H9 (cell line): ENCODE results near the gene ANAPC2. TPM values are rescaled to one million over a fixed set of nuclear protein-coding genes. Genes with fewer than 3 reads are reported as not detected.

Source experiments
- DNase-seq: peaks from one replicate; pipeline ENCODE4 v3.0.0-alpha.2; 2017
- H2AFZ ChIP-seq: one replicate; pipeline ENCODE4 v1.6.1; 2013; ENCODE audit warnings: mild to moderate bottlenecking, low read length, control low read depth, moderate library complexity
- H2AK5ac ChIP-seq: 2 replicates; pipeline ENCODE4 v1.6.1; 2013; ENCODE audit warnings: low read length, control low read depth, mixed read lengths; ENCODE audit not compliant: insufficient read length
- H2BK120ac ChIP-seq: one replicate; pipeline ENCODE4 v1.6.1; 2013; ENCODE audit warnings: low read depth, mild to moderate bottlenecking, low read length, control low read depth, inconsistent platforms; ENCODE audit not compliant: poor library complexity, severe bottlenecking
- H2BK12ac ChIP-seq: 2 replicates; pipeline ENCODE4 v1.6.1; 2013; ENCODE audit warnings: low read length, control low read depth, mixed read lengths, low read depth; ENCODE audit not compliant: insufficient read length
- H2BK15ac ChIP-seq: 2 replicates; pipeline ENCODE4 v1.6.1; 2013; ENCODE audit warnings: low read depth, low read length, control low read depth
- H2BK20ac ChIP-seq: one replicate; pipeline ENCODE4 v1.6.1; 2013; ENCODE audit warnings: low read depth, mild to moderate bottlenecking, low read length, control low read depth, inconsistent platforms; ENCODE audit not compliant: poor library complexity, severe bottlenecking
- H2BK5ac ChIP-seq: 2 replicates; pipeline ENCODE4 v1.6.1; 2013; ENCODE audit warnings: low read length, control low read depth, mixed read lengths; ENCODE audit not compliant: insufficient read length
- H3K14ac ChIP-seq: 2 replicates; pipeline ENCODE4 v1.6.1; 2013; ENCODE audit warnings: low read length, control low read depth; ENCODE audit not compliant: insufficient read depth
- H3K18ac ChIP-seq: 2 replicates; pipeline ENCODE4 v1.6.1; 2013; ENCODE audit warnings: low read depth, mild to moderate bottlenecking, mixed read lengths, low read length, control low read depth; ENCODE audit not compliant: insufficient read length
- H3K23ac ChIP-seq: 2 replicates; pipeline ENCODE4 v1.6.1; 2013; ENCODE audit warnings: low read length, control low read depth, mixed read lengths, low read depth; ENCODE audit not compliant: insufficient read length
- H3K23me2 ChIP-seq: 2 replicates; pipeline ENCODE4 v1.6.1; 2013; ENCODE audit warnings: low read depth, mild to moderate bottlenecking, mixed read lengths, low read length, control low read depth; ENCODE audit not compliant: insufficient read length, poor library complexity, severe bottlenecking
- H3K27ac ChIP-seq: 2 replicates; pipeline ENCODE4 v1.5.1; 2013; ENCODE audit warnings: low read length, control low read depth, mixed read lengths, low read depth; ENCODE audit not compliant: insufficient read length
- H3K27me3 ChIP-seq: 2 replicates; pipeline ENCODE4 v1.6.1; 2013; ENCODE audit warnings: low read length, control low read depth, inconsistent platforms; ENCODE audit not compliant: insufficient read depth
- H3K4ac ChIP-seq: 2 replicates; pipeline ENCODE4 v1.6.1; 2013; ENCODE audit warnings: low read depth, mild to moderate bottlenecking, control low read depth, inconsistent platforms, low read length, moderate library complexity
- H3K4me1 ChIP-seq: 2 replicates; pipeline ENCODE4 v1.6.1; 2013; ENCODE audit warnings: low read length, control low read depth, inconsistent platforms; ENCODE audit not compliant: insufficient read depth
- H3K4me2 ChIP-seq: 2 replicates; pipeline ENCODE4 v1.6.1; 2013; ENCODE audit warnings: low read length, control low read depth, mixed read lengths; ENCODE audit not compliant: insufficient read length, insufficient read depth
- H3K56ac ChIP-seq: 2 replicates; pipeline ENCODE4 v1.6.1; 2013; ENCODE audit warnings: low read depth, mild to moderate bottlenecking, mixed read lengths, low read length, control low read depth; ENCODE audit not compliant: insufficient read length
- H3K79me1 ChIP-seq: 2 replicates; pipeline ENCODE4 v1.6.1; 2013; ENCODE audit warnings: low read depth, mild to moderate bottlenecking, moderate library complexity, low read length, control low read depth, inconsistent platforms; ENCODE audit not compliant: insufficient read depth, poor library complexity, severe bottlenecking
- H3K79me2 ChIP-seq: 2 replicates; pipeline ENCODE4 v1.6.1; 2013; ENCODE audit warnings: low read length, control low read depth, inconsistent platforms; ENCODE audit not compliant: insufficient read depth
- H3K9ac ChIP-seq: 2 replicates; pipeline ENCODE4 v1.6.1; 2013; ENCODE audit warnings: low read length, control low read depth, mixed read lengths; ENCODE audit not compliant: insufficient read length; ENCODE audit errors: extremely low read depth
- H3K9me3 ChIP-seq: one replicate; pipeline ENCODE4 v1.6.1; 2013; ENCODE audit warnings: low read depth, low read length, inconsistent platforms; ENCODE audit not compliant: control insufficient read depth
- H3T11ph ChIP-seq: one replicate; pipeline ENCODE4 v1.6.1; 2013; ENCODE audit warnings: mild to moderate bottlenecking, low read length, control low read depth, inconsistent platforms
- H4K20me1 ChIP-seq: one replicate; pipeline ENCODE4 v1.6.1; 2013; ENCODE audit not compliant: control insufficient read depth, insufficient read length, insufficient read depth
- H4K5ac ChIP-seq: 2 replicates; pipeline ENCODE4 v1.6.1; 2013; ENCODE audit warnings: low read depth, mild to moderate bottlenecking, mixed read lengths, low read length, control low read depth; ENCODE audit not compliant: insufficient read length
- H4K8ac ChIP-seq: replicated peaks from 2 replicates; pipeline ENCODE4 v1.6.1; 2013; ENCODE audit warnings: low read length, control low read depth, mixed read lengths, low read depth; ENCODE audit not compliant: insufficient read length
- H4K91ac ChIP-seq: 2 replicates; pipeline ENCODE4 v1.6.1; 2013; ENCODE audit warnings: low read depth, mild to moderate bottlenecking, moderate library complexity, mixed read lengths, low read length, control low read depth; ENCODE audit not compliant: insufficient read length
- H3K27ac Mint-ChIP-seq, 3 experiments: 2 replicates in 2 of 3; 3 replicates in 1 of 3; pipeline ENCODE4 v1.8.0; 2020 to 2021; ENCODE audit warnings: mixed read lengths in 3 of 3, mild to moderate bottlenecking in 1 of 3, moderate library complexity in 1 of 3
- H3K27me3 Mint-ChIP-seq: 2 replicates; pipeline ENCODE4 v1.8.0; 2021; ENCODE audit warnings: low read depth, mild to moderate bottlenecking, moderate library complexity, mixed read lengths
- H3K36me3 Mint-ChIP-seq, 3 experiments: 2 replicates in 2 of 3; 3 replicates in 1 of 3; pipeline ENCODE4 v1.8.0; 2020 to 2021; ENCODE audit warnings: low read depth in 3 of 3, mixed read lengths in 3 of 3; ENCODE audit not compliant: insufficient read depth in 1 of 3
- H3K4me1 Mint-ChIP-seq, 2 experiments: 2 replicates each; pipeline ENCODE4 v1.8.0; 2020; ENCODE audit warnings: mixed read lengths in 2 of 2
- H3K4me3 Mint-ChIP-seq, 2 experiments: 2 replicates in 1 of 2; 3 replicates in 1 of 2; pipeline ENCODE4 v1.8.0; 2020 to 2021; ENCODE audit warnings: mild to moderate bottlenecking in 2 of 2, mixed read lengths in 2 of 2, moderate library complexity in 1 of 2
- H3K9me3 Mint-ChIP-seq, 2 experiments: 2 replicates in 1 of 2; 3 replicates in 1 of 2; pipeline ENCODE4 v1.8.0; 2020; ENCODE audit warnings: mild to moderate bottlenecking in 2 of 2, mixed read lengths in 2 of 2, moderate library complexity in 1 of 2
- CTCF ChIP-seq: fragments of 200-600 bp; sonication (generic); conservative IDR thresholded peaks from 3 replicates; pipeline ENCODE4 v1.8.0; 2021; ENCODE audit warnings: antibody characterized with exemption, mild to moderate bottlenecking
- WGBS: extraction: QIAGEN DNeasy Blood & Tissue Kit; methylation state at CpG from one replicate; pipeline ENCODE4 v1.1.7; 2013; ENCODE audit warnings: missing lambda C conversion rate, low lambda C conversion rate, mixed read lengths; ENCODE audit not compliant: insufficient read length; ENCODE audit errors: extremely low coverage; 5-methylcytosine and 5-hydroxymethylcytosine counted together
- total RNA-seq: library from RNA; stranded (reverse); gene quantifications from 2 replicates; pipeline ENCODE4 v1.2.1, GENCODE V29; 2021

The ANAPC2 gene
- total RNA-seq, 1 experiment from 2014 or later = 54.8 TPM

- H2AK5ac ChIP-seq = no peak overlapping the region
- no peak overlapping the region for H2BK120ac ChIP-seq
- no peak overlapping the region for H2BK12ac ChIP-seq
- no peak for TF ChIP-seq CTCF
- no peak overlapping the region for H3K14ac ChIP-seq
- H3K4me2 ChIP-seq = no peak overlapping the region
- H3K79me1 ChIP-seq = no peaks in the 10 kb centered on the region
- H3K79me2 ChIP-seq = no peaks in the 10 kb centered on the region
- no peak overlapping the region for H3K56ac ChIP-seq
- H3K27me3 Mint-ChIP-seq = peaks cover 25% of the 10 kb centered on the region
- H3K9me3 ChIP-seq = no peaks in the 10 kb centered on the region
- H3K9me3 Mint-ChIP-seq = no peaks in the 10 kb centered on the region
- H3K9ac ChIP-seq = no peak overlapping the region
- H3K27ac ChIP-seq = no peak overlapping the region
- H2BK5ac ChIP-seq = no peak overlapping the region
- no peak overlapping the region for H4K91ac ChIP-seq
- peaks cover 5 to 27% (median 19%) of the 10 kb centered on the region in 3 experiments; a peak in 6 of 7 replicates for H3K36me3 Mint-ChIP-seq
- H2BK15ac ChIP-seq = no peak overlapping the region
- H4K8ac ChIP-seq = no peak overlapping the region
- H3K23ac ChIP-seq = no peak overlapping the region
- H3K18ac ChIP-seq = no peak overlapping the region
- DNase-seq = no peak
- no peak overlapping the region for H3T11ph ChIP-seq
- no peak overlapping the region for H4K5ac ChIP-seq
- H3K23me2 ChIP-seq = no peaks in the 10 kb centered on the region
- H3K4me1 ChIP-seq = no peaks in the 10 kb centered on the region
- no peak overlapping the region for H2AFZ ChIP-seq
- no peaks in the 10 kb centered on the region for H3K27me3 ChIP-seq
- no CpG with 5 or more reads among the region's 23 CpGs for WGBS
- H3K27ac Mint-ChIP-seq = no peak overlapping the region
- H2BK20ac ChIP-seq = no peak overlapping the region
- no peak overlapping the region for H3K4me3 Mint-ChIP-seq
- H4K20me1 ChIP-seq = no peaks in the 10 kb centered on the region
- peaks cover 0 to 7% of the 10 kb centered on the region in 2 experiments; a peak in 3 of 4 replicates for H3K4me1 Mint-ChIP-seq
- no peak overlapping the region for H3K4ac ChIP-seq
Observed at GRCh38 chr9:137178201-137178938, 10.0 kb downstream of the ANAPC2 start.
